ENCODE data around the gene ANGPTL4.

ANGPTL4 gene

DNA sequence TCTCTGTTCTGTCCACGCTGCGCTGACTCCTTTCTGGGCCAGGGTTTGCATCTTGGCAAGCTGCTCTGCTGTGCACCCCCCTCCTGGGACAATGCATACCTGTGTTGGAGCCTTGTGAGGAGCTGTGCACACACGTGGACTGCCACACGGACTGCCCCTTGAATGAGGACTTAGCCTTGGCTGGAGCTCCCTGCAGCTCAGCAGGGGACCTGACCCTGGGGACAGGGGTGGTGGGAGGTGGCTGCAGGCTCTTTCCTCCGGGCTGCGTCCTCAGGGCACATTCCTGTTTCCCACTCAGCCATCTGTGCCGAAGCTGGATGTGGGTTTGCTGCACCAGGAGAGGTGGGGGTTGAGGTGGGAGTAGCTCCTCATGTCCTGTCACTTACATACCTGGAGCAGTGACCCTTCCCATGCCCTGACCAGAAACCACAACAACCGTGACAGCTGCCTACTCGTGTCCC is 34.4 kb downstream of the ANGPTL4 start:
- H2AFZ ChIP-seq = no peak overlapping the region
- H3K27me3 ChIP-seq (ENCODE audit: control insufficient read depth, insufficient read depth, low read length) = no peaks in the 10 kb centered on the region
- H3K4me1 ChIP-seq = peaks cover 27% of the 10 kb centered on the region
- H3K4me2 ChIP-seq (ENCODE audit: low read length) = peak overlapping the region; percentile 9
- no peak overlapping the region for H3K9ac ChIP-seq
- H3K79me2 ChIP-seq = peaks cover 32% of the 10 kb centered on the region
- TF ChIP-seq, protein P1, sequence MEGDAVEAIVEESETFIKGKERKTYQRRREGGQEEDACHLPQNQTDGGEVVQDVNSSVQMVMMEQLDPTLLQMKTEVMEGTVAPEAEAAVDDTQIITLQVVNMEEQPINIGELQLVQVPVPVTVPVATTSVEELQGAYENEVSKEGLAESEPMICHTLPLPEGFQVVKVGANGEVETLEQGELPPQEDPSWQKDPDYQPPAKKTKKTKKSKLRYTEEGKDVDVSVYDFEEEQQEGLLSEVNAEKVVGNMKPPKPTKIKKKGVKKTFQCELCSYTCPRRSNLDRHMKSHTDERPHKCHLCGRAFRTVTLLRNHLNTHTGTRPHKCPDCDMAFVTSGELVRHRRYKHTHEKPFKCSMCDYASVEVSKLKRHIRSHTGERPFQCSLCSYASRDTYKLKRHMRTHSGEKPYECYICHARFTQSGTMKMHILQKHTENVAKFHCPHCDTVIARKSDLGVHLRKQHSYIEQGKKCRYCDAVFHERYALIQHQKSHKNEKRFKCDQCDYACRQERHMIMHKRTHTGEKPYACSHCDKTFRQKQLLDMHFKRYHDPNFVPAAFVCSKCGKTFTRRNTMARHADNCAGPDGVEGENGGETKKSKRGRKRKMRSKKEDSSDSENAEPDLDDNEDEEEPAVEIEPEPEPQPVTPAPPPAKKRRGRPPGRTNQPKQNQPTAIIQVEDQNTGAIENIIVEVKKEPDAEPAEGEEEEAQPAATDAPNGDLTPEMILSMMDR (IDR thresholded peaks at IDR 0.05) = no peak
- peak overlapping the region; percentile 90 for H3K27ac ChIP-seq
- no peak overlapping the region for H3K4me3 ChIP-seq (ENCODE audit: low read depth, low read length)
- H3K36me3 ChIP-seq (ENCODE audit: control insufficient read depth, insufficient read depth, low read length) = no peaks in the 10 kb centered on the region
- H3K9me3 ChIP-seq (ENCODE audit: control insufficient read depth, low read length) = no peaks in the 10 kb centered on the region

DNA sequence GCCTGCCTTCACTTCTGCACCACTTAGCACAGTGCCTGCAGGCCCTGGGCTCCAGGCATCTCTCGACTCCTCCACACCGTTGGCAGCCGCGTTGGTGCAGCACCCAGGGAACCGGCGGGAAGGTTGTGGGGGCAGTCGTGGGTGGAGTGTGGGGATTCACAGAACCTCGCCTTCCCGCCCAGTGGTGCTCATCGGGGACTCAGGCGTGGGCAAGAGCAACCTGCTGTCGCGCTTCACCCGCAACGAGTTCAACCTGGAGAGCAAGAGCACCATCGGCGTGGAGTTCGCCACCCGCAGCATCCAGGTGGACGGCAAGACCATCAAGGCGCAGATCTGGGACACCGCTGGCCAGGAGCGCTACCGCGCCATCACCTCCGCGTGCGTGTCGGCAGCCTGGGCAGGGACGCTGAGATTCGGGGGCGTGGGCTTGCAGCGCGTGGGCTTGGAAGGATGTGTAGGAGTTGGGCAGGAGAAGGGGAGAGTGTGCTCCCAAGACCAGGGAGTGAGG is 35.8 kb downstream of the ANGPTL4 start:
- H3K27ac ChIP-seq = no peak overlapping the region
- TF ChIP-seq, protein P1 (IDR thresholded peaks at IDR 0.05) = no peak
- H3K36me3 ChIP-seq (ENCODE audit: control insufficient read depth, insufficient read depth, low read length) = no peaks in the 10 kb centered on the region
- no peaks in the 10 kb centered on the region for H3K27me3 ChIP-seq (ENCODE audit: control insufficient read depth, insufficient read depth, low read length)
- H3K4me2 ChIP-seq (ENCODE audit: low read length) = no peak overlapping the region
- H3K4me1 ChIP-seq = peaks cover 26% of the 10 kb centered on the region
- H3K9me3 ChIP-seq (ENCODE audit: control insufficient read depth, low read length) = no peaks in the 10 kb centered on the region
- no peak overlapping the region for H3K4me3 ChIP-seq (ENCODE audit: low read depth, low read length)
- H3K79me2 ChIP-seq = peaks cover 30% of the 10 kb centered on the region
- H2AFZ ChIP-seq = no peak overlapping the region
- H3K9ac ChIP-seq = no peak overlapping the region

DNA sequence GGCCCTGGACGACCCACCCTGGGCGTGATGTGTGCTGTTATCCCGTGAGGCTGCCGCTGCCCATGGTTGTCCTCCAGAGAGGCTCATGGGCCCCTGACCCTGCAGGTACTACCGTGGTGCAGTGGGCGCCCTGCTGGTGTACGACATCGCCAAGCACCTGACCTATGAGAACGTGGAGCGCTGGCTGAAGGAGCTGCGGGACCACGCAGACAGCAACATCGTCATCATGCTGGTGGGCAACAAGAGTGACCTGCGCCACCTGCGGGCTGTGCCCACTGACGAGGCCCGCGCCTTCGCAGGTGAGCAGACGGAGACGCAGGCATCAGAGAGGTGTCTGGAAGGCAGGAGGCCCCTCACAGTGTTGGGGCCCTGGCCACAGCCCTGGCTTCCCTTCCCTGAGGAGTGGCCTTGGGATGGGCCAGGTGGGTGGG is 38.0 kb downstream of the ANGPTL4 start:
- Histone ChIP-seq H3K4me2 (ENCODE audit: low read length) (no peak overlapping the region), H3K4me3 (ENCODE audit: low read depth, low read length) (no peak overlapping the region), H3K27ac (no peak overlapping the region), H2AFZ (no peak overlapping the region), H3K4me1 (peaks cover 16% of the 10 kb centered on the region), H3K9me3 (ENCODE audit: control insufficient read depth, low read length) (no peaks in the 10 kb centered on the region), H3K36me3 (ENCODE audit: control insufficient read depth, insufficient read depth, low read length) (no peaks in the 10 kb centered on the region), H3K27me3 (ENCODE audit: control insufficient read depth, insufficient read depth, low read length) (no peaks in the 10 kb centered on the region), H3K9ac (no peak overlapping the region), H3K79me2 (peaks cover 15% of the 10 kb centered on the region)
- TF ChIP-seq, protein P1 (IDR thresholded peaks at IDR 0.05) = no peak

DNA sequence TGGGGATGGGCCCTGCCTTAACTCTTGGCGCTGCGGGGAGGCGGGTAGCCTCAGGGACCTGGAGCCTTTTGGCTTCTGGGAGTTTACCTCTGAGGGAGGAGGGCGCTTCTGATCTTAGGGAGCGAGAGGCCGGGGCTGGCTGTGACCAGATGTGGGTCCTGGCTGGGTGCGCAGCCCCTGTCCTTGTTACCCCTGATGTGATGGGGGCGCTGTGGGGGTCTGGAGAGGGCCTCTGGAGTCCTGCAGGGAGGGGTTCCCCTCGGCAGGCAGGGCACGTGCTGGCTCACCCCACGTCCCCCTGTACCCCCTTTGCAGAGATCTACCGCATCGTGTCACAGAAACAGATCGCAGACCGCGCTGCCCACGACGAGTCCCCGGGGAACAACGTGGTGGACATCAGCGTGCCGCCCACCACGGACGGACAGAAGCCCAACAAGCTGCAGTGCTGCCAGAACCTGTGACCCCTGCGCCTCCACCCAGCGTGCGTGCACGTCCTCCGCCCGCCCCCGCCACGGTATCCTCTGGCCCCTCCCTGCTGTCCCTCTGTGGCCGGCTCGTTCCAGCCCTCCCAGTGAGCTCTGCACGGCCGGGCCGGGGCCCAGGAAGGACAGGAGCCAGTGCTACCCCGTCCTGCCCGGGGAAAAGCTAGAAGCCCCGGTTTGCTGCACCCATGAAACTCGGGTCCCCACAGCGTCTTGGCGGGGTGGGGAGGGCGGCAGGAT is 39.3 kb downstream of the ANGPTL4 start:
- Histone ChIP-seq H3K27me3 (ENCODE audit: control insufficient read depth, insufficient read depth, low read length) (no peaks in the 10 kb centered on the region), H3K27ac (no peak overlapping the region)
- TF ChIP-seq, protein P1 (IDR thresholded peaks at IDR 0.05) = no peak

DNA sequence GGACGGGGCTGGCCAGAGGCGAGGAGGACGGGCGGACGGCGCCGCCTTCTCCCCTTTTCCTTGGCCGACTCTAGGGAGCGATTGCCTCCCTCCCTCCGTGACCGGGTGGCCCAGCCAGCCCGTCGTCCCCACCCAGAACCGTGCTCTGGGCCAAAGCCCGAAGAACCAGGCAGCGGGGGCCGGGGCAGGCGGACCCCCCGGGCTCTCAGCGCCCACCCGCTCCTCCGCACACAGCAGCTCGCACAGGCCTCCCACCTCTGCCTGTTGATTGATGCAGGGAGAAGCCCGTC is 39.8 kb downstream of the ANGPTL4 start:
- H3K36me3 ChIP-seq (ENCODE audit: control insufficient read depth, insufficient read depth, low read length) = no peaks in the 10 kb centered on the region
- no peak overlapping the region for H3K27ac ChIP-seq

More for the DNA sequence above, 39.3 kb downstream of the ANGPTL4 start:
- no peaks in the 10 kb centered on the region for H3K9me3 ChIP-seq (ENCODE audit: control insufficient read depth, low read length)
- H3K79me2 ChIP-seq = peaks cover 11% of the 10 kb centered on the region
- no peak overlapping the region for H3K4me2 ChIP-seq (ENCODE audit: low read length)
- no peak overlapping the region for H3K9ac ChIP-seq
- no peaks in the 10 kb centered on the region for H3K36me3 ChIP-seq (ENCODE audit: control insufficient read depth, insufficient read depth, low read length)
- no peak overlapping the region for H2AFZ ChIP-seq
- H3K4me1 ChIP-seq = peaks cover 4% of the 10 kb centered on the region
- H3K4me3 ChIP-seq (ENCODE audit: low read depth, low read length) = no peak overlapping the region

More for the DNA sequence above, 39.8 kb downstream of the ANGPTL4 start:
- no peaks in the 10 kb centered on the region for H3K4me1 ChIP-seq
- no peaks in the 10 kb centered on the region for H3K9me3 ChIP-seq (ENCODE audit: control insufficient read depth, low read length)
- no peaks in the 10 kb centered on the region for H3K27me3 ChIP-seq (ENCODE audit: control insufficient read depth, insufficient read depth, low read length)
- no peak overlapping the region for H3K4me2 ChIP-seq (ENCODE audit: low read length)
- no peak overlapping the region for H3K9ac ChIP-seq
- TF ChIP-seq, protein P1 (IDR thresholded peaks at IDR 0.05) = no peak
- no peak overlapping the region for H3K4me3 ChIP-seq (ENCODE audit: low read depth, low read length)
- peaks cover 11% of the 10 kb centered on the region for H3K79me2 ChIP-seq
- no peak overlapping the region for H2AFZ ChIP-seq

Measured in parathyroid adenoma (tissue), 2 donors.